K562 (cell line): ENCODE measurements around the gene KCNAB1. TPM values are rescaled to one million over a fixed set of nuclear protein-coding genes. Genes with fewer than 3 reads are reported as not detected.

ENCODE experiments used
- CBFB ChIP-seq: sonication (generic); formaldehyde crosslinking; IDR thresholded peaks from 2 replicates; pipeline ENCODE4 v1.4.0; 2020; ENCODE audit warnings: mild to moderate bottlenecking, missing genetic modification reagents
- CREB3L1 ChIP-seq: fragments of 450-650 bp; IDR thresholded peaks from 2 replicates; pipeline ENCODE4 v1.6.1; 2014; ENCODE audit warnings: low read depth, mild to moderate bottlenecking, moderate library complexity, borderline replicate concordance
- ELF2 ChIP-seq: fragments of 250-450 bp; sonication (Bioruptor Pico); IDR thresholded peaks from 2 replicates; pipeline ENCODE4 v1.5.0; 2021; ENCODE audit warnings: mild to moderate bottlenecking
- HMG20A ChIP-seq: fragments of 450-650 bp; formaldehyde crosslinking; conservative IDR thresholded peaks from 2 replicates; pipeline ENCODE4 v1.4.0; 2020; ENCODE audit warnings: mild to moderate bottlenecking, mixed read lengths
- NCOA4 ChIP-seq: fragments of 450-650 bp; IDR thresholded peaks from 2 replicates; pipeline ENCODE4 v1.6.1; 2018; ENCODE audit warnings: mild to moderate bottlenecking; ENCODE audit not compliant: partially characterized antibody
- NONO ChIP-seq, 2 experiments: fragments of 200-400 bp in 1 of 2; fragments of 450-650 bp in 1 of 2; formaldehyde crosslinking in 1 of 2; IDR thresholded peaks; 2 replicates each; pipeline ENCODE4 v1.6.1; 2017; ENCODE audit warnings: low read depth in 2 of 2, mild to moderate bottlenecking in 2 of 2, moderate library complexity in 2 of 2, low read length in 1 of 2
- PHB2 ChIP-seq: fragments of 450-650 bp; IDR thresholded peaks from 2 replicates; pipeline ENCODE4 v1.6.1; 2017; ENCODE audit warnings: low read depth
- PRDM10 ChIP-seq: fragments of 450-650 bp; IDR thresholded peaks from 2 replicates; pipeline ENCODE4 v1.6.1; 2018; ENCODE audit not compliant: partially characterized antibody
- SMAD4 ChIP-seq: fragments of 250-450 bp; sonication (Bioruptor Pico); conservative IDR thresholded peaks from 2 replicates; pipeline ENCODE4 v1.8.0; 2021; ENCODE audit warnings: inconsistent platforms, mild to moderate bottlenecking, moderate library complexity
- XRCC5 ChIP-seq: fragments of 200-400 bp; formaldehyde crosslinking; IDR thresholded peaks from 2 replicates; pipeline ENCODE4 v1.6.1; 2017; ENCODE audit warnings: low read depth, mild to moderate bottlenecking, low read length
- YBX1 ChIP-seq: fragments of 450-650 bp; IDR thresholded peaks from 2 replicates; pipeline ENCODE4 v1.7.1; 2016; ENCODE audit warnings: mild to moderate bottlenecking
- polyA plus RNA-seq, 8 experiments: library from polyadenylated mRNA; depleted of rRNA in 4 of 8; stranded (reverse) in 5 of 8; unstranded in 3 of 8; fragments of >200 nt; fragmentation: Nextera tagmentation in 2 of 8; fragmentation: Illumina TruSeq in 1 of 8; extraction: Ambion mirVana in 2 of 8; extraction: Trizol in 1 of 8; gene quantifications; 2 replicates each; pipeline versions ENCODE4 v1.2.1 to v1.2.3, GENCODE V29; 2011 to 2014; ENCODE audit warnings: inconsistent platforms in 1 of 8, missing spikeins in 1 of 8
- total RNA-seq, 7 experiments: library from RNA; depleted of rRNA in 6 of 7; stranded (reverse); fragments of >200 nt in 6 of 7; fragmentation: Illumina TruSeq in 2 of 7; extraction: Trizol in 2 of 7; gene quantifications; 2 replicates each; pipeline versions ENCODE4 v1.2.1 to v1.2.3, GENCODE V29; 2011 to 2021; ENCODE audit warnings: low replicate concordance in 1 of 7

Gene KCNAB1
- total and polyA plus RNA-seq, 9 of the 15 experiments (the other 6 are each of a cell fraction or from before 2014, with no cell fraction given), result 0.14 to 1.2 (median 0.51) TPM

GRCh38 chr3:156416846-156417558 lies 296.6 kb downstream of the KCNAB1 start (continued):
- TF ChIP-seq ELF2 (CRISPR knock-in tag), result no peak
- TF ChIP-seq SMAD4 (CRISPR knock-in tag), result no peak
- no peak for TF ChIP-seq XRCC5
- TF ChIP-seq PHB2, result no peak
- no peak for TF ChIP-seq CREB3L1
- TF ChIP-seq HMG20A (CRISPR knock-in tag), result no peak
- TF ChIP-seq NCOA4, result no peak
- TF ChIP-seq YBX1, result no peak
- no peak for TF ChIP-seq PRDM10
- no peak for TF ChIP-seq NONO (IDR thresholded peaks at IDR 0.05; ENCODE audit: low read depth in 2 of 2, low read length in 1 of 2)
- no peak for TF ChIP-seq CBFB (CRISPR knock-in tag)
